VCaP (cell line): ENCODE results near the gene RNU6-1.

Experiments used
- H3K27ac ChIP-seq: fragments of 450-650 bp; 2 replicates; pipeline ENCODE4 v1.5.1; 2017
- CTCF ChIP-seq: fragments of 450-650 bp; conservative IDR thresholded peaks from 2 replicates; pipeline ENCODE4 v1.5.1; 2017; ENCODE audit warnings: mild to moderate bottlenecking, moderate library complexity

The RNU6-1 gene

DNA sequence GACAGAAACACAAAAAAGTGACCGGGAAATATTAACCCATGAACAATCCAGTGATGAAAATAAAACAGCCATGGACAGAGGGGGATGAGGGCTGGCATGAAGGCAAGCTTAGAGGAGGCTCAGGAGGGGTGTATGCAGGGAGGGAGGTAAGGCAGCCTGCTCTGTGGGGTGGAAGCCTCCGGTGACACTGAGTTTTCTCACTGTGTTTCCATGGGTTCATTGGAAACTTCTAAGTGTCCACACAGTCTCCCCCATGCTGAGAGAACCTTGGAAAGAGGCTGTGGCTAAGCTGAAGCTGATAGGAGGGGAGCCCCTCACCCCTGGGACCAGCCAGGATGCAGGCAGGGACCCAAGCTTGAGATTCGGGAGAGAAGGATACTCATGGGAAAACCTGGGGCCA is 21.4 kb downstream of the RNU6-1 start:
- no peak for TF ChIP-seq CTCF

GRCh38 chr15:67816668-67817067 is 23.2 kb downstream of the RNU6-1 start:
- H3K27ac ChIP-seq: no peak overlapping the region
- no peak for TF ChIP-seq CTCF

More for the DNA sequence above, 21.4 kb downstream of the RNU6-1 start:
- H3K27ac ChIP-seq: no peak overlapping the region

GRCh38 chr15:67815036-67815592 is 24.7 kb downstream of the RNU6-1 start:
- TF ChIP-seq CTCF: no peak
- no peak overlapping the region for H3K27ac ChIP-seq

DNA sequence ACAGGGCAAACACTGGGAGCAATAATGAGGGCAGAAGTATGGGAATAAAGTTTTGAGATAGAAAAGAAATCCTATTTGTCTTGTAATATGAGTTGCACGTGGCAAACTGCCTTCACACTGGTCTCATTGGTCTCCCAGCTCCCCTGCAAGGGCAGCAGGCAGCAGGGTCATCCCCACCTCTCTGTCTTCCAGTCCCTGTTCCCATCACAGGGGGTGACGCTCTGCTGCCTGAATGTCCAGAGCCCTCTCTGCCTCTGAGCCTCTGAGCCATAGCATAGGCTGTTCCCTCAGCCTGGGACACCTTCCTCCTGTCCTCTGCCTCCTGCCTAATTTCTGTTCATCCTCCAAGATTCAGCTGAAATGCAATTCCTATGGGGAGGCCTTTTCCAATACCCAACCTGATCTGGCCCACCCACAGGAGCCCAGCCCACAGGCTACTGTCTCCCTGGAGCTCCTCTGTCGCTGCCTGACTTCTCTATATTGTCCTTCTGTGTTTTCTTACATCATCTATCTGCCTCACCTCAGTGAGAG is 26.7 kb downstream of the RNU6-1 start:
- TF ChIP-seq CTCF: no peak
- peak overlapping the region; percentile 40; the same call in 1 of the 2 replicates for H3K27ac ChIP-seq

DNA sequence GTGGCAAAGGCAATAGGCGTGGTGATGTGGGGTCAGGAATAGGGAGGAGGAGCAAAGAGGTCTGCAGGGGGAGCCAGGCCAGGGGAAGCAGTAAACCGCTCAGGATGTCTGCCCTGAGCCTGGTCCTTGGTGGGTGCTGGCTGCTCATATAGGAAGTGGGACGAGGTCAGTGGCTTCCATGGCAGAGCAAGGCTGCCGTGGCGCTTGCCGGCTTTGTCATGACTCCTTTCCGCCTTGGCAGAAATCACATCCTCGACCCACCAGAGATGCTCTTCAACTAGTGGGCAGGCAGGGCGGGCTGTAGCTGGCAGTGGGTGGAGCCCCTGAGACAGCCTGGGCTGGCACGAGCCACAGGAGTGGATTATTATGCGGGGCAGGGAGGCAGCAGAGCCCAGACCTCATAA is 27.6 kb downstream of the RNU6-1 start:
- TF ChIP-seq CTCF: no peak
- H3K27ac ChIP-seq: no peak overlapping the region

- no peak for TF ChIP-seq CTCF
- H3K27ac ChIP-seq: no peak overlapping the region
Observed at GRCh38 chr15:67809866-67810265, 30.0 kb downstream of the RNU6-1 start.

DNA sequence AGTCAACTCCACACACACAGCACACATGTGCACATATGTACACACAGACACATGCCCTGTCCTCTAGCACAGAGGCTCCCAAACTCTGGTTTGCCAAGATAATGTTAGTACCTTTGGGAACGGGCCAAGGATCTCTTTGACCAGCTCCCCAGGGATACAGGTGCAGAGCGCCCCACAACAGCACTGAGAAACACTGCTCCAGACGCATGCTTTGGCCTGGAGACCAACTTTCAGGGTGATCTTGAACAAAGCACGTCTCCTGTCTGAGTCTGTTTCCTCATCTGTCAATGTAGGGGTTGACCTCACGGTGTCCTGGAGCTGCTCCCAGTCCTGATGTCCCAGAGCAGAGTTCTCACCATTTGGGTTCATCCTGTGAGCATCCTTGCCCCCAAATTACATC is 30.4 kb downstream of the RNU6-1 start:
- TF ChIP-seq CTCF: no peak
- H3K27ac ChIP-seq: no peak overlapping the region
